ENCODE measurements around the gene EYA2. TPM values are rescaled to one million over a fixed set of nuclear protein-coding genes. Genes with fewer than 3 reads are reported as not detected.

Gene EYA2
- total RNA-seq, 1 donor from 2014 or later, result not detected

GRCh38 chr20:46999801-47000465, 105.3 kb downstream of the EYA2 start:
- Histone ChIP-seq H3K36me3 (ENCODE audit: control insufficient read depth, insufficient read depth, low read length) (no peaks in the 10 kb centered on the region), H3K4me3 (ENCODE audit: low read depth, low read length) (no peak overlapping the region), H3K27me3 (ENCODE audit: control insufficient read depth, insufficient read depth, low read length) (no peaks in the 10 kb centered on the region)
- DNase-seq (ENCODE audit: low read depth), result no peak
- TF ChIP-seq, protein P1, sequence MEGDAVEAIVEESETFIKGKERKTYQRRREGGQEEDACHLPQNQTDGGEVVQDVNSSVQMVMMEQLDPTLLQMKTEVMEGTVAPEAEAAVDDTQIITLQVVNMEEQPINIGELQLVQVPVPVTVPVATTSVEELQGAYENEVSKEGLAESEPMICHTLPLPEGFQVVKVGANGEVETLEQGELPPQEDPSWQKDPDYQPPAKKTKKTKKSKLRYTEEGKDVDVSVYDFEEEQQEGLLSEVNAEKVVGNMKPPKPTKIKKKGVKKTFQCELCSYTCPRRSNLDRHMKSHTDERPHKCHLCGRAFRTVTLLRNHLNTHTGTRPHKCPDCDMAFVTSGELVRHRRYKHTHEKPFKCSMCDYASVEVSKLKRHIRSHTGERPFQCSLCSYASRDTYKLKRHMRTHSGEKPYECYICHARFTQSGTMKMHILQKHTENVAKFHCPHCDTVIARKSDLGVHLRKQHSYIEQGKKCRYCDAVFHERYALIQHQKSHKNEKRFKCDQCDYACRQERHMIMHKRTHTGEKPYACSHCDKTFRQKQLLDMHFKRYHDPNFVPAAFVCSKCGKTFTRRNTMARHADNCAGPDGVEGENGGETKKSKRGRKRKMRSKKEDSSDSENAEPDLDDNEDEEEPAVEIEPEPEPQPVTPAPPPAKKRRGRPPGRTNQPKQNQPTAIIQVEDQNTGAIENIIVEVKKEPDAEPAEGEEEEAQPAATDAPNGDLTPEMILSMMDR (IDR thresholded peaks at IDR 0.05; ENCODE audit: insufficient read depth, low read length, poor library complexity, severe bottlenecking), result no peak

- Histone ChIP-seq H3K36me3 (ENCODE audit: control insufficient read depth, insufficient read depth, low read length) (no peaks in the 10 kb centered on the region), H3K4me3 (ENCODE audit: low read depth, low read length) (no peak overlapping the region), H3K27me3 (ENCODE audit: control insufficient read depth, insufficient read depth, low read length) (no peaks in the 10 kb centered on the region)
- TF ChIP-seq, protein P1 (IDR thresholded peaks at IDR 0.05; ENCODE audit: insufficient read depth, low read length, poor library complexity, severe bottlenecking), result no peak
- no peak for DNase-seq (ENCODE audit: low read depth)
Measured at GRCh38 chr20:47003223-47003622, 108.6 kb downstream of the EYA2 start.

- Histone ChIP-seq H3K36me3 (ENCODE audit: control insufficient read depth, insufficient read depth, low read length) (no peaks in the 10 kb centered on the region), H3K4me3 (ENCODE audit: low read depth, low read length) (no peak overlapping the region), H3K27me3 (ENCODE audit: control insufficient read depth, insufficient read depth, low read length) (no peaks in the 10 kb centered on the region)
- TF ChIP-seq, protein P1 (IDR thresholded peaks at IDR 0.05; ENCODE audit: insufficient read depth, low read length, poor library complexity, severe bottlenecking), result no peak
- no peak for DNase-seq (ENCODE audit: low read depth)
Measured at GRCh38 chr20:47004179-47004578, 109.5 kb downstream of the EYA2 start.

DNA sequence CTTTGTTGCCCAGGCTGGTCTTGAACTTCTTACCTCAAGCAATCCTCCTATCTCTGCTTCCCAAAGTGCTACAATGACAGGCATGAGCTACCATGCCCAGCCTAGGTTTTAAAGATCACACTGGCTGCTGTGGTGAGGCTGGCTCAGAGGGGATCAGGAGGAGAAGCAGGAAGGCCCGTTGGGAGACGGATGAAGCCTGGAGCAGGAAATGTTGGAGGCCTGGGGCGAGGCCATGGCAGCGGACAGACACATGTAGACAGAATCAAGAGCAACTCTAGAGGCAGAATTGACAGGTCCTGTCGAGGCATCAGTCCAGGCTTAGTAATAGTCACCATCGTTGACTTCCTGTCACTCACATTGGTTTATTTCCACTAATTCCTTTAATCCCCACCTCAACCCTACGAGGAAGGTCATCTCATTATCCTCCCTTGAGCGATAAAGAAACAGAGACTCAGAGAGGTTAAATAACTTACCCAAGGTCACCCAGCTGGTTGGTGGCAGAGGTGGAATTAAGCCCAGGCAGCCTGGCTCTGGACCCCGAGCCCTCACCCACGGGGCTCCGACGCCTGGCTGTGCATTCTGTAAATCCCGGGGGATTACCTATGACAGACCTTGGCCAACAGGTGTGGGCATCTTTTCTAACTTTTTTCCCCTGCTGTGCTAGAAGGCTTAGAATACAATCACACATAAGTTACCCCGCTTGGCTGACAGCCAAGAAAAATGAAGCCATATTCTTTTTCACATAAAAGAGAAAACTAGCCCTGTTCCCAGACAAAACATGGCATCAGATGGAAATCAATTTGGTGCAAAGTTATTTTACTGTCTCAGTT, 113.4 kb downstream of the EYA2 start:
- TF ChIP-seq, protein P1 (IDR thresholded peaks at IDR 0.05; ENCODE audit: insufficient read depth, low read length, poor library complexity, severe bottlenecking), result no peak

DNA sequence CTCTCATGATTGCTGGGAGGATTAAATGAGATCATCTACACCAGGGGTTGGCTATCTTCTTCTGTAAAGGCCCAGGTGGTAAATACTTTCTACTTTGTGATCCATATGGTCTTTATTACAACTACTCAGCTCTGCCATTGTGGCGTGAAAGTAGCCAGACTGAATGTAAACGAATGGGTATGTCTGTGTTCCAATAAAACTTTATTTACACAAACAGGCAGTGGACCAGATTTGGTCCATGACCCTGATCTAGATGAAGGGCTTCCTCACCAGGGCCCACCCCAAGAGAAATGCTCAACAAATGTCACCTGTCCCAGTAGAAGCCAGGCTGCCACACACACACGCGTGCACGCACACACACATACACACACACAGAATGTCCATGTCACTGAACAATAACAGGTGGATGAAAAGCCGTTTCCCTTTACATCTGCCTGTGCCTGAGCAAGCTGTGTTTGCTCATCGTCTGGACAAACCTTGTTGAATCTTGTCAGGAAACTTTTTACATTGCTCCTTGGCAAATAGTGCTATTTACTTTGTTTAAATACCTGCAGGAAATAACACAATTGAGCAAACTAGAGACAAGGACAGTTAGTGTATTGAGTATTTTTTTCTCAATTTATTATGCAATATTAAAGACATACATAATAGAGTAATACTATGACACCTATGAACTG, 114.3 kb downstream of the EYA2 start:
- TF ChIP-seq, protein P1 (IDR thresholded peaks at IDR 0.05; ENCODE audit: insufficient read depth, low read length, poor library complexity, severe bottlenecking), result no peak
- Histone ChIP-seq H3K4me3 (ENCODE audit: low read depth, low read length) (no peak overlapping the region), H3K27me3 (ENCODE audit: control insufficient read depth, insufficient read depth, low read length) (no peaks in the 10 kb centered on the region), H3K36me3 (ENCODE audit: control insufficient read depth, insufficient read depth, low read length) (no peaks in the 10 kb centered on the region)
- no peak for DNase-seq (ENCODE audit: low read depth)

More for the DNA sequence above, 113.4 kb downstream of the EYA2 start:
- Histone ChIP-seq H3K4me3 (ENCODE audit: low read depth, low read length) (no peak overlapping the region), H3K27me3 (ENCODE audit: control insufficient read depth, insufficient read depth, low read length) (no peaks in the 10 kb centered on the region), H3K36me3 (ENCODE audit: control insufficient read depth, insufficient read depth, low read length) (no peaks in the 10 kb centered on the region)
- DNase-seq (ENCODE audit: low read depth), result no peak

All from kidney epithelial cell (primary cell).